Stomach (tissue), 9 donors: ENCODE measurements around the gene DNAH6. TPM values are rescaled to one million over a fixed set of nuclear protein-coding genes. Genes with fewer than 3 reads are reported as not detected.

ENCODE experiments used
- DNase-seq, 2 donors: peaks; one replicate each; pipeline versions ENCODE4 v3.0.0 to v3.0.0-alpha.2; 2013 to 2019
- H3K27ac ChIP-seq, 5 donors: fragments of 200-600 bp in 4 of 5; sonication (generic) in 4 of 5; one replicate each; pipeline ENCODE4 v1.5.1; 2013 to 2019; ENCODE audit warnings: mild to moderate bottlenecking in 1 of 5, moderate library complexity in 1 of 5
- H3K27me3 ChIP-seq, 3 donors: fragments of 200-600 bp; sonication (generic); one replicate each; pipeline ENCODE4 v1.5.1; 2017 to 2019; ENCODE audit warnings: mixed run types in 1 of 3
- H3K36me3 ChIP-seq, 4 donors: fragments of 200-600 bp; sonication (generic); 1 replicate in 3 of 4; 2 replicates in 1 of 4; pipeline ENCODE4 v1.5.1; 2016 to 2019
- H3K4me1 ChIP-seq, 4 donors: fragments of 200-600 bp; sonication (generic); one replicate each; pipeline ENCODE4 v1.5.1; 2016 to 2019
- H3K4me3 ChIP-seq, 4 donors: fragments of 200-600 bp; sonication (generic) in 3 of 4; one replicate each; pipeline ENCODE4 v1.5.1; 2016 to 2019; ENCODE audit warnings: mild to moderate bottlenecking in 1 of 4
- H3K9me3 ChIP-seq, 4 donors: fragments of 200-600 bp; sonication (generic); one replicate each; pipeline ENCODE4 v1.5.1; 2016 to 2019
- CTCF ChIP-seq, 7 experiments: fragments of 450-650 bp in 4 of 7; fragments of 200-600 bp in 3 of 7; sonication (generic) in 3 of 7; IDR thresholded peaks; one replicate each; pipeline ENCODE4 v1.5.1; 2016 to 2019; ENCODE audit warnings: antibody characterized with exemption in 7 of 7, control low read depth in 2 of 7, mild to moderate bottlenecking in 1 of 7
- EP300 ChIP-seq: sonication (generic); formaldehyde crosslinking; IDR thresholded peaks from one replicate; pipeline ENCODE4 v1.6.1; 2017; ENCODE audit warnings: antibody characterized with exemption
- POLR2A ChIP-seq, 4 donors: fragments of 450-650 bp; IDR thresholded peaks; one replicate each; pipeline ENCODE4 v1.6.1; 2016; ENCODE audit warnings: antibody characterized with exemption in 4 of 4, control low read depth in 2 of 4, mild to moderate bottlenecking in 1 of 4, moderate library complexity in 1 of 4
- POLR2AphosphoS5 ChIP-seq, 3 donors: sonication (generic); formaldehyde crosslinking; IDR thresholded peaks; one replicate each; pipeline ENCODE4 v1.6.1; 2016; ENCODE audit warnings: antibody characterized with exemption in 3 of 3
- WGBS, 5 donors: extraction: QIAGEN DNeasy Blood & Tissue Kit in 3 of 5; methylation state at CpG; one replicate each; pipeline versions ENCODE4 v1.1.5 to v1.1.7; 2013 to 2018; 5-methylcytosine and 5-hydroxymethylcytosine counted together
- intact Hi-C: fragments of 100-400 bp; cut with DNase I; formaldehyde crosslinking; loops from one replicate; pipeline ENCODE4 v1.15.1; 2023; ENCODE audit warnings: low total_unique reads
- polyA plus RNA-seq, 3 donors: library from polyadenylated mRNA; stranded (reverse); fragments of 200-250 nt; gene quantifications; one replicate each; pipeline ENCODE4 v1.2.3, GENCODE V29; 2013
- total RNA-seq, 5 donors: library from RNA; depleted of rRNA; stranded (reverse); fragments of >200 nt; gene quantifications; one replicate each; pipeline versions ENCODE4 v1.1.0 to v1.2.3, GENCODE V29; 2014 to 2016
- donor health status: healthy with polysubstance abuse.
- donor health status: Bipolar disorder and iron deficiency.
- donor health status: healthy.

The DNAH6 gene
- total and polyA plus RNA-seq, 8 donors = 0.15 to 4.5 (median 0.44) TPM

DNA sequence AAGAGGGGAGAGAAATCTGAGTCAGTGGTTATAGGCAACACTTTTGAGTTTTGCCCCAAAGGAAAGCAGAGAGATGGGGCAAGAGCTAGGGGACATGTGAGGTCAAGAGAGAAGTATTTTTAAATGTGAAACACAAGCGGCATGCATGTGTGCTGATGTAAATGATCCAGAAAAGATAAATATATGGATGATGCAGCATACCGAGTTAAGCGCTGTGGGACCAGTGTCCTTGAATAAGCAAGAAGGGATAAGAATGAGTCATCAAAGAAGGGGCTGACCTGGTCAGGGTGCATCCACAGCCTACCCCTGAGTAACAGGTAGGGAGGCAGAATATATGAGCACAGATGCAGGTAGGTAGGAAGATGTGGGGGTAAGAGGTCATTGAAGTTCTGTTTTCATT is 183.7 kb downstream of the DNAH6 start:
- intact Hi-C loops = no loop called here
- Histone ChIP-seq H3K36me3 (no peaks in the 10 kb centered on the region), H3K9me3 (peaks cover 0 to 2% (median 0%) of the 10 kb centered on the region in 4 donors), H3K4me1 (no peaks in the 10 kb centered on the region), H3K4me3 (no peak overlapping the region), H3K27me3 (no peaks in the 10 kb centered on the region), H3K27ac (no peak overlapping the region)
- 63 to 95% (median 93%) methylated on average over 3 of the region's 3 CpGs for WGBS, 5 donors
- TF ChIP-seq EP300 (no peak), CTCF (IDR thresholded peaks at IDR 0.05) (no peak), POLR2A (IDR thresholded peaks at IDR 0.05) (no peak), POLR2AphosphoS5 (IDR thresholded peaks at IDR 0.05) (no peak)
- no peak for DNase-seq

DNA sequence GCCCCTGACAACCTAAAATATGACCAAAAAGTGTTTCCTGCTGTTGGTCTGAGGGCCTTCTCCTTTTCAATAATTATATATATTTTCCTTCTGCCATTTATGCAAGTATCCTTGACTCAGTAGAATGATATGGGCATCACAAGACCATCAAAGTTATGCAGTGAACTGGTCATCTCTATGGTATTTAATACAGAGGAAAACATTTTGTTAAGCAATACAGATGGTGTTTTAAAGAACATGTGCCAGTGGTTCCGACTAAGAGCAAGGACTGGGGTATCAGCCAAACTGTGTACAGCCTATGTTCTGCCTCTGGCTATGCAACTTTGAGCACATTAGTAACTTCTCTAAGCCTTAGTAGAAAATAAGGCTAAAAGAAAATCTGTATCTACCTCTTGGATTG is 185.6 kb downstream of the DNAH6 start:
- no peaks in the 10 kb centered on the region for H3K36me3 ChIP-seq
- intact Hi-C loops = no loop called here
- no peak overlapping the region for H3K27ac ChIP-seq
- no peak for TF ChIP-seq POLR2AphosphoS5 (IDR thresholded peaks at IDR 0.05)
- TF ChIP-seq CTCF (IDR thresholded peaks at IDR 0.05) = no peak
- no peak for TF ChIP-seq POLR2A (IDR thresholded peaks at IDR 0.05)
- no peak for TF ChIP-seq EP300
- H3K4me1 ChIP-seq = no peaks in the 10 kb centered on the region
- H3K4me3 ChIP-seq = no peak overlapping the region
- no peaks in the 10 kb centered on the region for H3K27me3 ChIP-seq
- DNase-seq = no peak
- WGBS, 5 donors = 38 to 84% (median 63%) methylated on average over 1 of the region's 1 CpG
- H3K9me3 ChIP-seq = peaks cover 0 to 2% (median 0%) of the 10 kb centered on the region in 4 donors

DNA sequence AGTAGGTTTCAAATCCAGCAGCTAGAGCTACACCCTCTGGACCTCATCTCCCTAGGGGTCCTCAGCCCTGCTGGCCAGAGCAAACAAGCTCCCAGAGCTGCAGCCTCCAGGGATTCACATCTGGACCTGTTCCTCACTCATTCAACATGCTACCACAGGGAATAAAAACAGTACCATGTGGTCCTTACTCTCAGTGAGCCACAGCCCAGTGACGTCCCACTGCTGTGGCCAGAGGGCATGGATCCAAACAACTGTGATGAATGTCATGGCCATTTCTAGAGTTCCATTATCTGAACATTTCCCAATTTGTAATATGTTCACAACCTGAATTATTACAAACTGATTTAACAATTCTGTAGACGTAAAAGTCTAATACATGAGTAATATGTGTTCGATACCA is 186.6 kb downstream of the DNAH6 start:
- intact Hi-C loops = no loop called here
- Histone ChIP-seq H3K4me3 (no peak overlapping the region), H3K9me3 (peaks cover 0 to 2% (median 0%) of the 10 kb centered on the region in 4 donors), H3K4me1 (no peaks in the 10 kb centered on the region), H3K36me3 (no peaks in the 10 kb centered on the region), H3K27me3 (no peaks in the 10 kb centered on the region), H3K27ac (no peak overlapping the region)
- no peak for DNase-seq
- 84 to 96% (median 90%) methylated on average over 3 of the region's 3 CpGs for WGBS, 5 donors
- TF ChIP-seq POLR2A (IDR thresholded peaks at IDR 0.05) (no peak), EP300 (no peak), POLR2AphosphoS5 (IDR thresholded peaks at IDR 0.05) (no peak), CTCF (IDR thresholded peaks at IDR 0.05) (no peak)

GRCh38 chr2:84703831-84704230 is 187.5 kb downstream of the DNAH6 start:
- TF ChIP-seq EP300 = no peak
- no peak for TF ChIP-seq CTCF (IDR thresholded peaks at IDR 0.05)
- TF ChIP-seq POLR2AphosphoS5 (IDR thresholded peaks at IDR 0.05) = no peak
- no peak for TF ChIP-seq POLR2A (IDR thresholded peaks at IDR 0.05)
- Histone ChIP-seq H3K27me3 (no peaks in the 10 kb centered on the region), H3K4me1 (no peaks in the 10 kb centered on the region), H3K4me3 (no peak overlapping the region), H3K36me3 (no peaks in the 10 kb centered on the region), H3K9me3 (peaks cover 0 to 2% (median 0%) of the 10 kb centered on the region in 4 donors), H3K27ac (no peak overlapping the region)
- WGBS, 5 donors = 81 to 94% (median 90%) methylated on average over 2 of the region's 2 CpGs
- DNase-seq = no peak
- intact Hi-C loops = no loop called here
